BLaER1 treated with 17β-estradiol and CSF1 and Interleukin-3, amounts not matched to agents 10 nM and 100 nM (cell line): Measurements from ENCODE around the gene IGFBP5.

Experiments used
- H3K27ac ChIP-seq, 11 experiments: shearing (Covaris generic); formaldehyde crosslinking; 2 replicates each; pipeline ENCODE4 v1.8.1; 2022
- H3K27me3 ChIP-seq, 11 experiments: shearing (Covaris generic); formaldehyde crosslinking; 2 replicates each; pipeline ENCODE4 v1.8.1; 2022
- H3K36me3 ChIP-seq, 11 experiments: shearing (Covaris generic); formaldehyde crosslinking; 2 replicates each; pipeline ENCODE4 v1.8.1; 2022
- H3K4me1 ChIP-seq, 10 experiments: shearing (Covaris generic); formaldehyde crosslinking; 2 replicates each; pipeline ENCODE4 v1.8.1; 2022
- H3K4me2 ChIP-seq, 11 experiments: shearing (Covaris generic); formaldehyde crosslinking; 2 replicates each; pipeline ENCODE4 v1.8.1; 2022
- H3K4me3 ChIP-seq, 10 experiments: shearing (Covaris generic); formaldehyde crosslinking; 2 replicates each; pipeline ENCODE4 v1.8.1; 2022
- H3K9ac ChIP-seq, 11 experiments: shearing (Covaris generic); formaldehyde crosslinking; 2 replicates each; pipeline ENCODE4 v1.8.1; 2022
- H3K9me3 ChIP-seq, 11 experiments: shearing (Covaris generic); formaldehyde crosslinking; replicated peaks in 1 of 11; 2 replicates each; pipeline ENCODE4 v1.8.1; 2022
- H4K20me1 ChIP-seq, 11 experiments: shearing (Covaris generic); formaldehyde crosslinking; 2 replicates each; pipeline ENCODE4 v1.8.1; 2022
- Cebpa-rat ChIP-seq, 11 experiments: shearing (Covaris generic); IDR thresholded peaks; 2 replicates each; pipeline ENCODE4 v1.8.1; 2022

The IGFBP5 gene

GRCh38 chr2:216624251-216624650 lies 71.1 kb downstream of the IGFBP5 start:
- no peak overlapping the region for H3K4me3 ChIP-seq
- no peaks in the 10 kb centered on the region for H3K36me3 ChIP-seq
- H3K9ac ChIP-seq, result no peak overlapping the region
- peak overlapping the region in 5 of 11 experiments; percentile 5 to 95 (median 11); a peak in 4 of 22 replicates for H3K4me2 ChIP-seq
- no peaks in the 10 kb centered on the region for H3K27me3 ChIP-seq
- no peak for TF ChIP-seq Cebpa-rat (IDR thresholded peaks at IDR 0.05)
- H3K4me1 ChIP-seq, result peaks cover 33 to 67% (median 51%) of the 10 kb centered on the region in 10 experiments
- H3K9me3 ChIP-seq, result peaks cover 0 to 13% (median 8%) of the 10 kb centered on the region in 11 experiments; a peak in 11 of 22 replicates
- H3K27ac ChIP-seq, result no peak overlapping the region
- H4K20me1 ChIP-seq, result no peaks in the 10 kb centered on the region

GRCh38 chr2:216622526-216622925 lies 72.8 kb downstream of the IGFBP5 start:
- H3K4me3 ChIP-seq, result peak overlapping the region in 1 of 10 experiments; percentile 7; a peak in 1 of 20 replicates
- no peaks in the 10 kb centered on the region for H3K27me3 ChIP-seq
- H3K4me1 ChIP-seq, result peaks cover 50 to 85% (median 68%) of the 10 kb centered on the region in 10 experiments
- H3K9me3 ChIP-seq, result peaks cover 0 to 13% (median 8%) of the 10 kb centered on the region in 11 experiments; a peak in 11 of 22 replicates
- H3K9ac ChIP-seq, result peak overlapping the region in 5 of 11 experiments; percentile 81 to 91 (median 87); a peak in 8 of 22 replicates
- H3K36me3 ChIP-seq, result no peaks in the 10 kb centered on the region
- H4K20me1 ChIP-seq, result no peaks in the 10 kb centered on the region
- H3K27ac ChIP-seq, result peak overlapping the region in 8 of 11 experiments; percentile 89 to 99 (median 96); a peak in 15 of 22 replicates
- peak overlapping the region in 9 of 11 experiments; percentile 81 to 95 (median 91); a peak in 18 of 22 replicates for H3K4me2 ChIP-seq
- TF ChIP-seq Cebpa-rat (IDR thresholded peaks at IDR 0.05), result no peak
